GM13977 (cell line): Measurements from ENCODE around the gene EEFSEC.

Experiments used
- DNase-seq: peaks from one replicate; pipeline ENCODE4 v3.0.0; 2012; ENCODE audit warnings: low spot score
- in situ Hi-C: fragments of 300-500 bp; cut with MboI; formaldehyde crosslinking; loops from one replicate; pipeline ENCODE4 v1.12.0; 2022; ENCODE audit warnings: low sequenced_read_pairs, low pct_unique_long_range_greater_than_20kb, mixed read lengths, inconsistent platforms; ENCODE audit not compliant: unreplicated experiment
- TF ChIP-seq, protein P1 (sequence below): IDR thresholded peaks from 2 replicates; pipeline ENCODE4 v1.5.1; 2012; ENCODE audit warnings: mild to moderate bottlenecking, control low read depth; ENCODE audit not compliant: insufficient read depth; ENCODE audit errors: extremely low read depth, missing control alignments

Gene EEFSEC

DNA sequence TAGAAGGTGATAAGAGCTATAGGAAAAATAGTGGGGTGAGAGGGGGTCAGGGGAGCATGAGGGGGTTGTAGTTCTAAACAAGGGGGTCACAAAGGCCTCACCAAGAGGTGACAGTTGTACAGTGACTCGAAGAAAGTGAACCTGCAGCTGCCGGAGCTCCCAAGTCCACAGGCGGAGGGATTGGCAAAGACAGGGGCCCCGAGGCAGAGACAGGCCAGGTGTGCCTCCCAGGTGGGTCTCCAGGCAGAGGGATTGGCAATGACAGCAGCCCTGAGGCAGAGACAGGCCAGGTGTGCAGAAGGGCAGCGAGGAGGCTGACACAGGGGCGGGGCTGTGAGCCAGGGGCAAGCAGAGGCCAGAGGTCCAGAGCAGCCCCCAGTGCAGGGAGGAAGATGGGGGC is 249.7 kb downstream of the EEFSEC start:
- DNase-seq, result no peak
- in situ Hi-C loops, result no loop called here
- TF ChIP-seq, protein P1, sequence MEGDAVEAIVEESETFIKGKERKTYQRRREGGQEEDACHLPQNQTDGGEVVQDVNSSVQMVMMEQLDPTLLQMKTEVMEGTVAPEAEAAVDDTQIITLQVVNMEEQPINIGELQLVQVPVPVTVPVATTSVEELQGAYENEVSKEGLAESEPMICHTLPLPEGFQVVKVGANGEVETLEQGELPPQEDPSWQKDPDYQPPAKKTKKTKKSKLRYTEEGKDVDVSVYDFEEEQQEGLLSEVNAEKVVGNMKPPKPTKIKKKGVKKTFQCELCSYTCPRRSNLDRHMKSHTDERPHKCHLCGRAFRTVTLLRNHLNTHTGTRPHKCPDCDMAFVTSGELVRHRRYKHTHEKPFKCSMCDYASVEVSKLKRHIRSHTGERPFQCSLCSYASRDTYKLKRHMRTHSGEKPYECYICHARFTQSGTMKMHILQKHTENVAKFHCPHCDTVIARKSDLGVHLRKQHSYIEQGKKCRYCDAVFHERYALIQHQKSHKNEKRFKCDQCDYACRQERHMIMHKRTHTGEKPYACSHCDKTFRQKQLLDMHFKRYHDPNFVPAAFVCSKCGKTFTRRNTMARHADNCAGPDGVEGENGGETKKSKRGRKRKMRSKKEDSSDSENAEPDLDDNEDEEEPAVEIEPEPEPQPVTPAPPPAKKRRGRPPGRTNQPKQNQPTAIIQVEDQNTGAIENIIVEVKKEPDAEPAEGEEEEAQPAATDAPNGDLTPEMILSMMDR, result no peak

DNA sequence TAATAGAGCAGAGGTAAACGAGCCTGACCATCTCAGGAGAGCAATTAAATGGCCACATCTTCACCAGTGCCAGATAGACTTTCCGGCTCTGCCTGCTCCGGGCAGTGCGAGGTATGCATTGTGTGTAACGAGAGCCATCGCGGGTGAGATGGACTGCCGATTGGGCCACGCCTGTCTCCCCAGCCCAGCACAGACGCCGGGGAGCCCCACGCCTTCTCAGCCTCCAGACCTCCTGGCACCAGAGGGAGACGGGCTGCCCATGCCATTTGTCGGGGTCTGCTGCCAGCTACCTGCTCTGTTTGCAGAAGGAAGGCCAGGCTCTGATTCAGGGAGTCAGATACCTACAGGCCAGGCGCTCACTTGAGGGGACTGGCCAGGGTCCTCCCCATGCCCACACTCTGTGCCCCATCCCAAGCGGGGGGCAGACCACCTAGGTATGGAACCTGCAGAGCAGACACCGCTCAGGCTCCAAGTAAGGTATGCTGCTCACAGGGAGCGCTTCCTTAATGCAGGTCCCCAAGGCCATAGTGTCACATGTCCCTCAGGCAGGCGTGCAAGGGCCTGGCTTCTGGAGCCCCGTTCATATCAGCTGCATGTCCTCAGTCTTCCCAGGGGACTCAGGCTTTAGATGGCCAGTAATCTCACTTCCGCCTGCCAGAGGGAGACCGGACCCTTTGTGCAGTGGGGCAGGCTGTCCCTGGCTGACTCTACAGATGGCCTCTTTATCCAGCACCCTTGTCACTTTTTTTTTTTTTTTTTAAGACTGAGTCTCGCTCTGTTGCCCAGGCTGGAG is 251.2 kb downstream of the EEFSEC start:
- no peak for DNase-seq
- in situ Hi-C loops, result no loop called here
- TF ChIP-seq, protein P1, result no peak

DNA sequence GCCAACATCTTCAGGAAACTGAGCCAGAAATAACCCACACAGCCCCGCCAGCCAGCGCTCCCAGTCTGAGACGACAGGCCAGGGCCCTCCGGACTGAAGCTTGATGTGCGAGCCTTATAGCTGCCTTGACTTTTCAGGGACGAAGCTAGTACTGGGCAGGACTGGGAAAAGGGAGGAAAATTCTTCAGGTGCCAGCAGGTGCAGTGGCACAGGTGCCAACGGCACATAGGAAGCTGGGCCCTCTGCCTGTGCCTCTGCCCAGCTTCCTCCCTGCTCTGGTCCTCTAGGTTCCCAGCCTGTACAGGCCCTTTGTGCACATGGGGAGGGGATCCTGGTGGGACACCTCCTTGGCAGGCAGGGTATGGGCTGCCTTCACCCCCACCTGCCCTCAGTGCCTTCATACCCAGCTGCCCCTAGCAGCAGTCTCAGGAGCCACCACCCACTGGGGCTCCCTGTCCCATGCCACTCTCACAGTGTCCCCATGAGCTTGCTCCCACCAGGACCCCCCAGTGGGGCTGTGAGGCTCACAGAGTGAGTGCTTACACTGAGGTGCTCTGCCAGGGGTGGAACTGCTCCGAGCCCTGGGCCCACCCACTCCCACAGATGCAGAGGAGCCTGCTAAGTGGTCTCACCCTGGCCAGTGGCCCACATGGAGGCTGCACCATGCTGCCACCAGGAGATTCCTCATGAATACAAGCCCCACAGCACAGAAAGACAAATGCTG is 252.4 kb downstream of the EEFSEC start:
- TF ChIP-seq, protein P1, result no peak
- no peak for DNase-seq
- in situ Hi-C loops, result no loop called here

DNA sequence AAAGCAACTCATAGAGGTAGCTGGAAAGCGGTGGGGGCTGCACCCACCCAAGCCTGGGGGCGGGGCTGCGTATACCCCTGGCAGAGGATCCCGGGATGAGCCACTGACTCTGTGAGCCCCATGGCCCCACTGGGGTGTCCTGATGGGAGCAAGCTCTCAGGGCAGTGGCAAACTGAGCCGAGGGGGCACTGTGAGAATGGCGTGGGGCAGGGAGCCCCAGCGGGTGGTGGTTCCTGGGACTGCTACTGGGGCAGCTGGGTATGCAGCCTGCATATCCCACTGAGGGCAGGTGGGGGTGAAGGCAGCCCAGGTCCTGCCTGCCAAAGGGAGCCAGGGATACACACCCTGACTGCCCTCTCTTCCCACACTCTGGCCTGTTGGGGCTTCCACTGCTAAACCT is 254.0 kb downstream of the EEFSEC start:
- no peak for DNase-seq
- TF ChIP-seq, protein P1, result no peak
- in situ Hi-C loops, result no loop called here

DNA sequence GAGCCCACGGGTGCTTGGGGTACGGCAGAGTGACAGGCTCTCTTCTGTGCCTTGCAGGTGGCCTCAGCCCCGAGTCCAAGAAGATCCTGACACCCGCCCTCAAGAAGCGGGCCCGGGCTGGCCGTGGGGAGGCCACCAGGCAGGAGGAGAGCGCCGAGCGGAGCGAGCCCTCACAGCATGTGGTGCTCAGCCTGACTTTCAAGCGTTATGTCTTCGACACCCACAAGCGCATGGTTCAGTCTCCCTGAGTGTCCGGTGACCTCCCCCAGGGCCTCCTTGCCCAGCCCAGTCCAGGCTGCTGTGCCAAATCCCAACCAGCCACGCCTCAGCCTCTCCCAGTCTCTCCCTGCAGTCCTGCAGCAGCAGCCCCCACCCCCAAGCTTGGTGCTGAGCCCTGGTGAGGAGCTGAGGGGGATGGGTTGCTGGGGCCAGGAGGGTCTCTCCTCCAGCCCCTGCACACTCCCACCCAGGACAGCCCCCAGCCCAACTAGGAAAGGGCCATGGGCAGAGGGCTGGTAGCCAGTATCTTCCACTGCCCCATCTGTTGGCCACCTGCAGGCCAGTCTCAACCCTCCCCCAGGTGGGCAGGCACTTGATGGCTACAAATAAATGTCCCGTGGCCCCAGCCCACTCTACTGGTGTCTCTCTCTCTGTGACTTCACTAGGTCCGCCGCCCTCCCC is 254.9 kb downstream of the EEFSEC start:
- in situ Hi-C loops, result no loop called here
- DNase-seq, result no peak
- TF ChIP-seq, protein P1, result no peak

DNA sequence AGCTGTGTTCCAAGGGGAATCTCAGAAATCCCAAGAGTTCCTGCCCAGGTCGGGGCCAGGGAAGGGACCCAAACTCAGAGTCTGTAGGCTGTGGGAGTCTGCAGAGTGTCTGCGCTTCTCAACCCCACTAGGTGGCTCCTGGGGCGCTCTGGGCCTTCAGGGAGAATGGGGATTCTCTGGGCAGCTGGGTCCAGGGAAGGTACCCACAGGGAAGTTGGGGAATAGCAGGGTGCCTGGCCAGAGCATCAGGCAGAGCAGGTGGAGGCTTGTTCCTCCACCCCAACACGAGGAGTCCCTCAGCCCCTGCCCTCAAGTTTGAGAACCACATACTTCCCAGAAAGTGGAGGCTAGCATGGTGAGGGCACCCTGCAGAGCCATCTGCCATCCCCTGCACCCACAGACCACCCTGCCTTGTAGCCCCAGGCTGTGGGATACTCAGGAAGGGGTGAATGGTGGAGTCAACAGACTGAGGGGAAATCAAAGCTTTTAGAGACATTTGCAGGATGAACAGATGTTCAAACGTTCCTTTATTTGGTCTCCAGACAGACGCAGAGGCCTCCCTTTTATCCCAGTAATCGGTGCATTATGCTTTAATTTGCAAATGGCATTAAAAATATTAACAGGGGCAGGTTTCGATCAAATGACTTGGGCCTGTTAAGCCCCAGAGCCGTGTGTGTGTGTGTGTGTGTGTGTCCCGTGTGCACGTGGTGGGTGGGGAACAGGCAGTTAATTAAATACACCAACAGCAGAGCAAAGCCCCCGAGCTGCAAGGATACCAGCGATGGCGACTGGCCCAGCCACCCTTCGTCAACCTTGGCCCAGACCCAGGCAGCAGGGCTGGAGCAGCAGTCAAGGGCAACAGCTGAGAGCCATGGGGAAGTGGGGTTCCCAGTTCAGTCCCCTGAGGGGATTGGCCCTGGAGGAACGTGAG is 255.7 kb downstream of the EEFSEC start:
- no peak for DNase-seq
- TF ChIP-seq, protein P1, result no peak
- in situ Hi-C loops, result no loop called here
